DMS153 (cell line): Measurements from ENCODE around the gene STXBP6.
"Not testable (repeated sequence)": the region's sequence is repeated elsewhere in the genome, so short reads cannot be mapped to it uniquely, and the experiment has no call there.

ENCODE experiments used
- DNase-seq: peaks from one replicate; lab custom pipeline; 2025; lab: John Stamatoyannopoulos, UW

Gene STXBP6

DNA sequence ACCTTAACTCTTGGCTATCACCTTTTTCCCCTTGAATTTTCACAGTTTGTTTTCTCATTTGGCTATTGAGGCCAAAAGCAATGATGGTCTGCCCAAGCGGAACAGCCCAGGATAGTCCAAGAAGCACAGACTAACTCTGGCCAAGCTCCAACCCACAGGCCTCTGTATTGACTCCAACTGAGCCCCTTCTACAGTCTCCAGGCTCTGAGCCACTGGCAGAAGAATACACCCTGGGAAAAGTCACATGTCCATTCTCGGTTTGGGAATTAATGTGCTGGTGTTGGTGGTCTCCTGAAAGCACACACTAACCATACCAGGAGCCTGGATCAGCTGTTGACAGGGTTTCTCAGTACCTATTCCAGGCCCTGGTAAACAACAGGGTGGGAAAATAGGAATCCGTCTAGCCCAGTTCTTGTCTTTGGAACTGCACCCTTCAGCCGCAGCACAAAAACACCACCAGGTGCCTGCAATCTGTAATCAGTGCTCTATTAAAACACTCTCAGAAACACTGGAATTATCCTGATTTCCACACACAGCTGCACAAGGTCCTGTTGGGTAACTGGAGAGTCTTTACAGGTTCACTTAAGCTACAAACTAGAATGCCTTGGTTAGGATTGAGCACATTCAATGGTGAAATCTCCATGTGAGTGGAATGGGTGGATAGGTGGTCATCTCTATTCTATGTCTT, 63.6 kb downstream of the STXBP6 start:
- DNase-seq: no peak

DNA sequence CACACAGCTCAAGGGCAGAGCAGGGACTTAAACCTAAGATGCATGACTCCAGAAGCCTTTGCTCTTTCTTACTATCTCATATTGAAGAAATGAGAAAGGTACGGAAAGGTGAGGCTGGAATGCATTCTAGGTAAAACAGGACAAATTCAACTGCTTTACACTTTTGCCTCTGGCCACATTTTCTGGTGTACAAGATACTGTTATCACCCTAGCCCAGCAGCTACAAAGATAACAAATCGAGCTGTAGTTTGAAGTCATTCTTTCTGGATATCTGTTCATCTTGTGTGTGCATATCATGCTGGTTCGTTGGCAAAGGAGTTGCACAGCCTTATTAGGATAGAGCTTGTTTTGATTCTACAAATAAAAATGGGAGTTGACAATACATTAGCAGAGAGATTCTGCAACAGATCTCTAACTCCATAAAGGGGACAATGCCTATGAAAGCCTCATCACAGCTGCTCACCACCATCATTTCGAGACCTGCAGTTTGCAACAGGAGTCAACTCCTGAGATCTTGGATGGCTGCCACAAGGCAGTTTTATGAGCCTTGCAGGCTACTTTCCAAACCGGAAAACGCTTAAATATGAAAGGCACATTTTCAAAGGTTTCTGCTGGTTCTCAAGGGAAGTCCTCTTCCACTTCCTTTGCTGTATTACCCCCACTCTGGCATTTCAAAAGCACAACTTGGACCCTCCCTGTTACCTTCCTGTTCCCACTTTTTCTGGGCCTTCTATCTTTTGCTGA, 64.9 kb downstream of the STXBP6 start:
- peak; percentile 28 for DNase-seq

DNA sequence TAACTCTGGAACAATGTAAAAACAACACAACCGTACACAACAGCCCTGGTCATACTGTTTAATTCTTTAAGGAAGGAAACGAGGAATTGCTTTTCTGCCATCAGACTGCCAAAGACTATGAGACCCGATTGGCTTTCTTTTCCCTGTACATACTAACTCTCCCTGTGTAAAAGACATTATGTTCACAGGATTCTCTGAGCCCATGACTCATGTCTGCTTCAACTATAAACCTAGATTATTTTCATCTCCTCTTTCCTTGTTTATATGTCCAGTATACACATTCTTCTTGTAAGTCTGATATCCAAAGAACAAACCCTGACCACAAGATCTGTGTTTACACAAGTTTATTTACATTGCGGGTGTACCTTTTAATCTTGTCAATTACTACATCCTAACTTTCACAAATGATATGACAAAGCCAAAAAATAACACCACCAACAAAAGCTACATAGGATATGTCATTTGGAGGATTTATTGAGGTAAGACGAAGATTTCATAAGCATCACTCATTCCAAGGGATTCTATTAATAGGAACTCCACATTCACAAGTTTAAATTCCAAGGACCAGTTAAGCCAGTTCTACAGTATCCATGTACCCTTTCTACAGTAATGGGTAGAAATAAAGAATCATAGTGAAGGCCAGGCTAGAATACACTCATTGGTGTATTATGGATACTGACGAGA, 67.3 kb downstream of the STXBP6 start:
- peak; percentile 34 for DNase-seq

DNA sequence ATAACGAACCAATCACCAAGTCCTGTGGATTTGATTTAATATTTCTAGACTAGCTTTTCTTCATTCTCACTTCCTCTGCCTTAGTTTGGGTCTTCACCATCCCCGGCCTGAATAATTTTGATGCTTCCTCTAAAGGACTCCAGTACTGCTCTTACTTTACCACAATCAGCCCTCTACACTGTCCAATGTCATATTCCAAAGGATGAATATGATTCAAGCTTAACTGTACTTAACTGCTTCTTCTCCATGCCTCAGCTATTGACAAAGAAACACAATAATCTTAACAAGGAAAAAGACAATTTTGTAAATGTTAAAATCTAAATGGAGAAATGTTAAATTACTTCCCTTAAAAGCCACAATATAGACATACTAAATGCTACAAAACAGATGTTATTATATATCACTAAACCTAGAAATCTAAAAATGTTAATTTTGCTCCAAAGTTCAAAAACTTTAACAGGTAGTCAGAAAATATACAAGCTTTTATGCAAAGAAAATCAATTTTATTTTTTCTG, 70.2 kb downstream of the STXBP6 start:
- DNase-seq: no peak

DNA sequence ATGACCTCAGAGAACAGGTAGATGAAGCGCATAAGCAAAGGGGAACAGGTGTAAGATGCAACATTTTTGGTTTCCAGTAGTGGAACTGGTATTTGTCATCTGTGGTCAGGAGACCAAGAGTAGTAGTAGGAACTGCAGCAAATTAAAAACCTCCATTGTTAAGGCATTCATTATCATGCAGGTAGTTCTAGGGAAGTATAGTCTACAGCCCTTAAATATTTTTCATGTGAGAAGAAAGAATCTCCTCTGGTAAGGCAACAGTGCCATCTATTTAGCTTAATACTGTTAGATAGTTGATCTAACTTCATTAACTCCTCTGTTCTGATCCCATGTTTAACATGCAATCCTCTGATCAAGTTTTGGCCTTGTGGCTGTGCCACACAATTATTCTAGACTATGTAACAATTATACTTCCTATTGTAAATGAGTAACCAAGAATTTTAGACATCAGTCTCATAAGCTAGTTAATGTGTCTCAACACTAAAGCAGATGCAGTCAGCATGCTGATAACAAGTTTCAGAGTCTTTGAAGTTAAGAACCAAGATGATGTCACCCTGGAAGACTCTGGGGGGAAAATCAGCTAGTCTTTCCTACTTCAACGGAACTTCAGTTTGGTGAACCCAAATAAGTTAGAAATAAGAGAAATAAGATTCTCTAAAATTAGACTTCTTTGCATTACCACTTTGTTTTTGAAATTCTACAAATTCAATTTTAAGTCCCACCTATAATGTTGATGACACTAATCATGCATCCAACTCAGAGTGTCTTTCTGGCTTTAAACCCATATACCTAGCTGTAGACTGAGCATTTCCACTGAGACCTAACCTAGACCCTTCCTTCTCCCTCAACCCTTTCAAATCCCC, 70.9 kb downstream of the STXBP6 start:
- no peak for DNase-seq

DNA sequence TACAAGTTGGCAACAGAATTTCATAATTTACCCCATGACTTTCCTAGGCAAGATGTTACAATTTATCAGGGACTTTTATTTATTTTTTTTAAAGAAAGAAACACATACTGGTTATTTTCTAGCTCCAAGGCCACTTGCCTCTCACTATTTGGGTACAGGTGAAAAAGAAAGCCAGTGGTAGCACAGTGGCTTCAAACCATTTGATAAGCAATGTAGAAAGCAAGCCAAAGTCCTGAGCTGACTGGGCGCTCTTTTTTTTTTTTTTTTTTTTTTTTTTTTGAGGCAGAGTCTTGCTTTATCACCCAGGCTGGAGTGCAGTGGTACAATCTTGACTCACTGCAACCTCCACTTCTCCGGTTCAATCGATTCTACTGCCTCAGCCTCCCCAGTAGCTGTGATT, 73.3 kb downstream of the STXBP6 start:
- DNase-seq: no peak

DNA sequence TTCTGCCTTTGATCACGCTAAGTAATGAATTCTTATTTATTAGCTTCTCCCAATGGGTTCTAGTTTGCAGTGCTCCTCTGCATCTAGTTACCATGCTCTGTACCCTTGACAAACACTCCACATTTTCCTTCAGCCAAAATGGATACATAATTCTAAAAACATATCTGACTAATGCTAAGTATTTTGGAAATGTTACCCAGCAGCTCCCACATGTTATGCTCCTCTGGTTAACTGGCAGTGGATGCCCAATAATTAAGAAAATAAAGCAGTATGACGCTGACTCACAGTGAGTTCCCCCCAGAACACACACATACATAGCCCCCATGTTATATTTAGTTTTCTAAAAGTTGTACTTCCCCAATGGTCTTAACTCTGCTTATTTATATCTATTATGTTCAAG, 74.6 kb downstream of the STXBP6 start:
- no peak for DNase-seq

DNA sequence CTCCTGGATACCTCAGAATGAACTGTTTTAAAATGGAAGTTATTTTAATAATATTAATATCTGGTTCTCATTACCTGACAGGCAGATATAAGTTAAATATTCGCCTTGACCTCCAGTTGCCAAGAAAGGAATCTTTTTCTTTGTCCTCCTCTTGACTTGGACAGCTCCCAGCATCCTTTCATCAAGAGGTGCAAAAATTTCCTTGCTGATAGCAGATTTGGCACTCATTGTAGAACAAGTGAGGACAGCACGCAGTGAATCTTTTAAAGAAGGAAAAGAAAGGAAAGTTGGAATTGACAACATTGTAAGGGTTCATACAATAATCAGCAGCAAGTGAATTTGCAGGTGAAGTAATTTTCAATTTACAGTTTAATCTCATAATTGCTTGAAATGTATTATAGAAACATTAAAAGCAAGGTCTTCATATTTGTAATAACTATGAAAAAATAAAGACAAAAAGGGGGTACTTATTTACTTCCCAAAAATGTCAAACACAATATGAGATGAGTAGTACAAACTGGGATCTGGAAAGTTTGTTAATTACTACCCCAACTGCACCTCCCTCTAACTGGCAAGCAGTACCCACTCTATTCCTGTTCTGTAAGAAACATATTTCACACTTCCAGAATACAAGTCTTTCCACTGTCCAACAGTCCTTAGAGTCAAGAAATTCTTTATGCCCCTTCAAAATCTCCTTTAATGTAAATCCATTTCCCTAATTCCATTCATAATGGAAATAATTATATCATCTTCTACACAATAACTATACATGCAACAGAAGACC, 75.2 kb downstream of the STXBP6 start:
- no peak for DNase-seq

DNA sequence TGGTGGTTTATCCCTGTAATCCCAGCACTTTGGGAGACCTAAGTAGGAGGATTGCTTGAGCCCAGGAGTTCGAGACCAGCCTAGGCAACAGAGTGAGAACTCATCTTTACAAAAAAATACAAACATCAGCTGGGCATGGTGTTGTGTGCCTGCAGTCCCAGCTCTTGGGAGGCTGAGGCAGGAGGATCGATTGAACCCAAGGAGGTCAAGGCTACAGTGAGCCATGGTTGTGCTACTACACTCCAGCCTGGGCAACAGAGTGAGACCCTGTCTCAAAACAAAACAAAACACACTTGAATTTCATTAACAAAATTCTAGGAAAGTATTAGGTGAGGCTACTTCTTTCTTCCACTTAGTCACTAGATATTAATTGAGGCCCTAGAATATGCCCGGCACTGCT, 77.1 kb downstream of the STXBP6 start:
- DNase-seq: no peak

DNA sequence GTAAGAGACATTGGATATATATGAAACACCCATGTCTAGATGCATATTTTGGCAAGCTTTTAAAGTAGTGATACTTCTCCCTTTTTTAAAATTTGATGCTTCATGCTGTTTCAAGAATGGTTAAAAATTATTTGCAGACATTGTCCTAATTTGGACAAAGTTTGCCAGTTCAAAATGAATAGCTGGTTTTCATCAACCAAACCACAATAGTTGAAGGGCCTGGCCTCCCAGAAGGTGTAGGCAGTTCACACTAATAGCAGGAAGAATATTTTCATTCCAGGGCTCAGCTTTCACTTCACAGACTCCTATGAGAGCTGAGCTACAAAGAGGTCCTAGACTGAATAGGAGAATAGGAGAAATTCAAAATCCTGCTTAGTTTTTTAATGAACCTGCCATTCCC, 78.7 kb downstream of the STXBP6 start:
- DNase-seq: no peak

DNA sequence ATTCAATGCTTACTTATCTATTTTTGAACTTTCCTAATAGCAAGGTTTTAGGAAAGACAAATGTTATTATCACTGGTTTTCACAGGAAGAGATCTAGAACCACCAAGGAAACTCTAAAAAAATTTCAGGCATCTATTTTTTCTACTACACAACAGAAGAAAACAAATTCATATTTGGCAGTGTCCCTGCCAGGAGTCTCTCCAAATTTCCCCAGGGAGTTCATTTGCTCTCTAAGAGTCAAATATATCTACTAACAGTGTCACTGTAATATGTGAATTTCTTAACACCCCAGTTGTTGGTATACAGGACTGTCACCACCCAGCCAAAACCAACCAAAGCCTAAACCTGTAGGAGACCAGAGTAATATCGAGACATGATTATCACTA, 83.4 kb downstream of the STXBP6 start:
- DNase-seq: no peak

DNA sequence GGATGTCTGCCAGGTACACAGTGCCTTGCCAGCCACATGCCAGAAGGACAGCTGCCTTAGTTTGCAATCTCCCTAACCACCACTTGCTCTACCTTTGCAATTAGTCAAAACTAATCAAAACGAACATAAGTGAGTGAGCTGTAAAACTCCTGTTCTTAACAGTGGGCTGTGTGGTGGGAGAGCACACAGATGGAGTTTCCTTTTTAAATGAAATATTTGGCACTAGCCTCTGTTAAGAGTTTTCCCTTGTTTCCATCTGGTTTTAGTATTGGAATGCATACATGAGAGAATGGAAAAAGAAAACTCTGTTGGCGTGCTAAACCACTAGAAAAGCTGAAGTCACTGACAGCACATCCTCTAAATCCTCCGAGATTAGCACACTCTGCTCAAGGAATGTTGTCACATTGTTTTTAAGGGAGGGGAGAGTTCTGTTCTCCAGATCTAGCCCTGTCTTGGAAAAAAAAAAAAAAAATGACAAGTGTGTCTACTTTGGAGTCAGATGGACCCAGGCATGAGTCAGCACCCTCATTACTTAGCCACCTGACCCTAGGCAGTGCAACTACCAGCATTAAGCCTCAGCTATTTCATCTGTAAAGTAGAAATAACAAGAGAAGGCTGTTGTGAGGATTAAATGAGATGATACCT, 83.9 kb downstream of the STXBP6 start:
- DNase-seq: no peak

DNA sequence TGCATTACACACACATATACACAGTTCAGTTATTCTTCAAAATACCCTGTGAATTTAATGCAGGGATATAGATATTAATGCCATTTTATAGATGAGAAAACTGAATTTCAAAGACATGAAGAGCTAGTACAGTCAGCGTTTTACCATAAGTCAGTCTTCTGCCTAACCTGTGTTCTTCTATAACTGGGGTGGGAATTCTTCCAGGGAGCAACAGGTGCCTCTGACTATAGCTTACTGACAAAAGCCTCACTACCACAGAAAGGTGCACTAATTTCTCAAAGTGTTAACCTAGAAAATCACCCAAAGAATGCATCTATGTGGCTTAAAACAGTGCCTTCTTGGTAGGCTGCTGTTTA, 84.4 kb downstream of the STXBP6 start:
- no peak for DNase-seq

DNA sequence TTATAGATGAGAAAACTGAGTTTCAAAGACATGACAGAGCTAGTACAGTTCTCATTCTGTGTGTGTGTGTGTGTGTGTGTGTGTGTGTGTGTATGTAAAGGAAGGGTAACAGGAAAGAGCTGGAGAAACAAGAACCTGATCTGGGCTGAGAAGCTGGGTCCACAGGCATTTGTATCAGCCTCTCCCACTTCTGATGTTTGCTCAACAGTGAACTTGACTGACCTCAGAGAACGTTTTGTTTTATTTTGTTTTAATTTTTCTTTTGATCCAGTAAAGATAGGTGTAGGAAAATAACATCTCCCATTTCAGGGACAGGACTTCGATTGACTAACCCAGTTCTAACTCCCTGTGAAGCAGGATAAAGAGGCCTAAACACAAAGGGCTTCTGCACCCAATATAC, 85.4 kb downstream of the STXBP6 start:
- DNase-seq: no peak

DNA sequence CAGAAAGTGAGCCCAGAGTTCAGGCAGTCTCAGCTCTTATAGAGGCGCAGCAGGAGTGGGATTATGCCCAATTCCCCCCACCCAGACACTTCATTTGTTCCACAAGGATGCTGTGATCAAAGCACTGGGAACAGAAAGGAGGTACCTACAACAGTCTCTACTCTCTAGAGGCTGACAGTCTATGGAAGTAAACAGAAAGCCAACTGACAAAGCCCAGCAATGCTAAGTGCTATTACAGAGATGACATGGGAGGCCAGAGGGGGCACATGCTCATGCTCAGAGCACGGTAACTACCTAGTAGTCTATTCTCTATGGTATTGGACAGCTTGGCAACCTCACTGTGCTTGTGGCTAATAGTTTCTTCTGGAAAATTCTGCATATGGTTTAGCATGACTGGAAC, 85.9 kb downstream of the STXBP6 start:
- DNase-seq: no peak

DNA sequence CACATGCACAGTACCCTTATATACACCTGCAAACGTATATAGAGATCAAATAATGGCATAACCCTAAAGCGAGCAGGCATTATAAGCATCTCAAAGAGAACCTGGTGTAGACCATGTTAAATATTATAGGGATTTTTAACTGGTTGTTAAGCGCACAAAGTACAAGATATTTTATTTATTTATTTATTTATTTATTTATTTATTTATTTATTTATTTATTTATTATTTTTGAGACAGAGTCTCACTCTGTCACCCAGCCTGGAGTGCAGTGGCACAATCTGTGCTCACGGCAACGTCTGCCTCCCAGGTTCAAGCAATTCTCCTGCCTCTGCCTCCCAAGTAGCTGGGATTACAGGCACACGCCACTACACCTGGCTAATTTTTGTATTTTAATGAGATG, 87.8 kb downstream of the STXBP6 start:
- not testable (repeated sequence) for DNase-seq

DNA sequence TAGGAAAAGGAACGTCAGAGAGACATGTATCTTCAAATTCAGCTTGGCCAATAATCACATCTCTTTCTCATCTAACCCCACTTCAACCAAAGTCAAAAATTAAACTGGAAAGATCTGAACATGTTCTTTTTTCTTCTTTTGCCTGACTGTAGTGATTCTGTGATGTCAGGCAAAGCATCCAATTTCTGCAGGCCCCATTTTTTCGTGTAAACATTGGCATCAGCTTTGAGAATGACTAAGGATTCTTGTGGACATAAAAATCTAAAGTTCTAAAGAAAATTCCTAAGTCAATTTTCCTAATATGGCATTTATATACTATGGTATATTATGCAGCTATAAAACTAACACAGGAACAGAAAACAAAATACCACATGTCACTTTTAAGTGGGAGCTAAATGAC, 89.1 kb downstream of the STXBP6 start:
- no peak for DNase-seq

DNA sequence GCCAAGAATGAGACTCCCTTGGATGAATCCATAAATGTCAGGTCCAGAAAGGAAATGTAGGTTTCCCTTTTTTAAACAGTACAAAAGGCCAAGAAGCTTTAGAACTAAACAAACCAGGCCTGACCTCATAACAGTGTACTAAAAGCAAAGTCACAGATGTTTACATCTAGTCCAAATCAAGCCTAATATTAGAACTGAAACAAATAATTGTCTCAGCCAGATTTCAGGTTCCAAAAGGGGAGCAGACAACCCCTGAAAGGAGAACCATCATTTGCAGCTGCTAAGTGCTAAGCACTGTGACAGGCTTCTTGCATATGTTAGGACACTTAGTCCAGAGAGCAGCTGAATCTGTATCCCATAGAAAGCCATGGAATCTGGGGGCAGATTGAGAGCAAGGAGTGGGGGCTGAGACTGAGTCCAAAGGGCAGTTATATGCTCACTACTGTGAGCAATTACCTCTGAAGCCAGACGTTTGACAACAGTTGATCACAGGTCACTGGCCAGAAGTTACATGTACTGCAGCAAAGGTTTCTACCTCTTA, 90.1 kb downstream of the STXBP6 start:
- no peak for DNase-seq

DNA sequence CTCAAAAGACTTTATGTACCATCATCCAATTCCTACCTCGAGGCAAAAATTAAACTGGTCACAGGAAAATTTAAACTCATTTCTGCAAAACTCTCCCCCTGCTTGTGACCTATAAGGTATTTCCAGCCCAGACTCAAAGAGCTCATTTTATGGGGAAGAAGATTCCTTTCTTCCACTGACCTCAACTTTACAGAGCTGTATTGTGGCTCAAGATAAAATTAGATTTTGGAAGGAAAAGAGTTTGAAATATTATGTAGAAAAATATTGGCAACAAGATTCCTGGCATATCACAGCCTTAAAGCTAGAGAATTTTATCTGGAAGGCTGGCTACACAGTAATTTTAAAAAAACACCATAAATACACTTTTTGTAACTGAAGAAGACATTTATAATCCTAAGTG, 91.7 kb downstream of the STXBP6 start:
- no peak for DNase-seq

DNA sequence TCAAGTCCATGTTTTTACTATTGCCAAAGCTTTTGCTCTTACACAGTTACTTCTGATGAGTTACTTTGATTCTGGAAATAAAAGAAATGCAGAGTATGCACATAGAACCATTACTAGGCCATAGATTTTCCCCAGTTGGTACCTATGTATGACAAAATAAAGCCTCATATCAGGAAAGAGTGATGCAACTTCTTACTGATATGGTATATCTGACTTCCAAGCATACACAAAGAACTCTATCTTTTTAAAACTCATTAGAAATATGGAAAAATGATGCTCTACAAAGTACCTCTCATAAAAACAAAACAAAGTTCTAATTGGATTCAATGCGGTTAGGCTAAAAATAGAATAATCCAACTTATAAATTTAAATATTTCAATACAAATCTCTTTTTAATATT, 92.1 kb downstream of the STXBP6 start:
- DNase-seq: no peak

DNA sequence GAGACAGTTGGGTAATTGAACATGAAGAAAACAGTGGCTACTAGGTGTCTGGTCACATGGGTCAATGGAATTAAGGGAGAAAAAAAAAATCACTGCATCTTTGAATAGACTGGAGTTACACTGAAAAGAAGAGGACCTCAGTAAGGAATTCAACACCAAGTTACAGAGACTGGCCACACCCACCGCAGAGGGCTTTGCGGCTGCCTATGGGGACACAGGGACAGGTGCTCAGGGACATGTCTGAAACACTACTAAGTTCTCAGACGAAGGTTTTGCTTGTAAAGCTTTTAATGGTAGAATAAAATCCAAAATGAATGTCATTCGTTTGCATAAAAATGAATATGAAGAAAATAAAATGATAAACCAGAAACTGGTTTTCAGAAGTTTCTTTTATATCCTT, 93.8 kb downstream of the STXBP6 start:
- DNase-seq: no peak
